ENCODE data around the gene CFAP299. TPM values are rescaled to one million over a fixed set of nuclear protein-coding genes. Genes with fewer than 3 reads are reported as not detected.

The CFAP299 gene
- total and polyA plus RNA-seq, 2 of the 13 experiments (the other 11 are each of a cell fraction or from before 2014, with no cell fraction given): not detected

DNA sequence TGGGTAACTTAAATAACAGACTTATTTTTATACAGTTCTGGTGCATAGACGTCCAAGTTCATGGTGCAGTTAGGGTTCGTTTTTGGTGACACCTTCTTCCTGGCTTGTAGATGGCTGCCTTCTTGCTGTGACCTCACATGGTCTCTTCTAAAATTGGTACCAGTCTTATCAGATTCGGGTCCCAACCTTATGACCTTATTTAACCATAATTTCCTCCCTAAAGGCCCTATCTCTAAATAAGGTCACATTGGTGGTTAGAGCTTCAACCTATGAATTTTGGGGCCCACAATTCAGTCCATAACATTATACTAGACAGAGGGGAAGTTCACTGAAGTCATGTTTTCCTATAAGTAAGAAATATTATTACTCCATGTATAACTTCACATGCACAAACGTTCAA, 128.0 kb downstream of the CFAP299 start (continued):
- TF ChIP-seq ZNF678 (CRISPR knock-in tag; IDR thresholded peaks at IDR 0.05) (no peak), ZC3H4 (CRISPR knock-in tag; IDR thresholded peaks at IDR 0.05; ENCODE audit: borderline replicate concordance) (no peak), RELA (CRISPR knock-in tag; IDR thresholded peaks at IDR 0.05) (no peak), CHCHD3 (CRISPR knock-in tag; IDR thresholded peaks at IDR 0.05) (no peak), KDM5A (IDR thresholded peaks at IDR 0.05; ENCODE audit: borderline replicate concordance, low read length) (no peak), ZNF317 (CRISPR knock-in tag; IDR thresholded peaks at IDR 0.05) (no peak), ZNF547 (CRISPR knock-in tag; IDR thresholded peaks at IDR 0.05) (no peak)

DNA sequence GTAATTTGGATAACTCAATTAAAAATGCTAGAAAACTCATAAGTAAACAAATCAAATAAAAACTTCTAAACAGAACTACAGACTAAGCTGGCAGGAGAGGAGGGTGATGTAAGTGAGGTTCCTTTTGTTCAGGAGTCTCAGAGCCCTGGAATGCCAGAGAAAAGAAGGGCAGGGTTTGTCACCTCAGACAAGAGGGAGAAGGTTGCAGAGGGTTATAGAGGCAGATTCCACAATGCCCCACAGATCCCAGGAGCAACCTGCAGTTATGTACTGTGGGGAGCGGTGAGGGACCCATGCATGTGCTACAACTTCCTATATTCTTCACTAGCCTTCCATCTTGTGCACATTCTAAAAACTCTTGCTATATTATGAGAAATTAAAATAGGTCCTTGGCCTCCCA, 129.7 kb downstream of the CFAP299 start:
- no peak for FAIRE-seq

More for the DNA sequence above, 129.7 kb downstream of the CFAP299 start:
- ATAC-seq: no peak
- intact Hi-C loops (cut with micrococcal nuclease; ENCODE audit: unreplicated experiment) (no loop called here), in situ Hi-C loops (cut with HindIII; ENCODE audit: extremely low pct_ligation_motif_present, low pct_unique_long_range_greater_than_20kb) (no loop called here)
- H2AFZ ChIP-seq (ENCODE audit: low read length): no peak overlapping the region
- no peaks in the 10 kb centered on the region for H3K36me3 ChIP-seq (replicated peaks in 1 of 2; ENCODE audit: control insufficient read depth in 1 of 2, insufficient read depth in 2 of 2, low read length in 2 of 2)
- no peaks in the 10 kb centered on the region for H3K27me3 ChIP-seq (ENCODE audit: control insufficient read depth in 1 of 2, insufficient read depth in 2 of 2, low read length in 2 of 2)
- H3K9ac ChIP-seq (ENCODE audit: insufficient read depth, low read depth, low read length): no peak overlapping the region
- DNase-seq (ENCODE audit: low spot score): no peak
- TF ChIP-seq, protein P1, sequence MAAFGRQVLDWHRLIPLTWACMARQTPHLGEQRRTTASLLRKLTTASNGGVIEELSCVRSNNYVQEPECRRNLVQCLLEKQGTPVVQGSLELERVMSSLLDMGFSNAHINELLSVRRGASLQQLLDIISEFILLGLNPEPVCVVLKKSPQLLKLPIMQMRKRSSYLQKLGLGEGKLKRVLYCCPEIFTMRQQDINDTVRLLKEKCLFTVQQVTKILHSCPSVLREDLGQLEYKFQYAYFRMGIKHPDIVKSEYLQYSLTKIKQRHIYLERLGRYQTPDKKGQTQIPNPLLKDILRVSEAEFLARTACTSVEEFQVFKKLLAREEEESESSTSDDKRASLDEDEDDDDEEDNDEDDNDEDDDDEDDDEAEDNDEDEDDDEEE (CRISPR knock-in tag; IDR thresholded peaks at IDR 0.05): no peak
- TF ChIP-seq ZNF121 (CRISPR knock-in tag; IDR thresholded peaks at IDR 0.05) (no peak), CREM (IDR thresholded peaks at IDR 0.05) (no peak), CREM (CRISPR knock-in tag; IDR thresholded peaks at IDR 0.05) (no peak)
- no peaks in the 10 kb centered on the region for H4K20me1 ChIP-seq (ENCODE audit: insufficient read depth, low read length)
- H3K9me3 ChIP-seq (ENCODE audit: low read length): no peaks in the 10 kb centered on the region
- ChIA-PET POLR2A (no interaction called here), CTCF (ENCODE audit: low intra/inter-chr PET ratio, low total read pairs) (no interaction called here)
- no peaks in the 10 kb centered on the region for H3K79me2 ChIP-seq (ENCODE audit: insufficient read depth, low read length)
- H3K4me3 ChIP-seq (replicated peaks in 1 of 3; ENCODE audit: insufficient read depth in 1 of 3, low read depth in 2 of 3, low read length in 3 of 3): no peak overlapping the region
- BruUV-seq (replicated peaks): no TSS peak
- H3K4me2 ChIP-seq (ENCODE audit: low read depth, low read length): no peak overlapping the region
- H3K4me1 ChIP-seq (ENCODE audit: insufficient read depth, low read length): no peaks in the 10 kb centered on the region
- WGBS (ENCODE audit: low lambda C conversion rate): 0% methylated on average over 1 of the region's 1 CpG
- H3K27ac ChIP-seq (ENCODE audit: extremely low read length, insufficient read depth, low read length): no peak overlapping the region

All from HepG2 (cell line).